Mesenchymal stem cell (in vitro differentiated cells and primary cell): Measurements from ENCODE around the gene NCCRP1. TPM values are rescaled to one million over a fixed set of nuclear protein-coding genes. Genes with fewer than 3 reads are reported as not detected.

Experiments used
- DNase-seq: peaks from one replicate; pipeline ENCODE4 v3.0.0-alpha.2; 2013
- H2AFZ ChIP-seq: one replicate; pipeline ENCODE4 v1.6.1; 2013; ENCODE audit warnings: low read depth, mild to moderate bottlenecking, control low read depth, inconsistent platforms, low read length, moderate library complexity
- H2AK5ac ChIP-seq: 2 replicates; pipeline ENCODE4 v1.6.1; 2013; ENCODE audit warnings: low read length, moderate library complexity, mild to moderate bottlenecking, inconsistent platforms; ENCODE audit not compliant: severe bottlenecking
- H2BK120ac ChIP-seq: one replicate; pipeline ENCODE4 v1.6.1; 2013; ENCODE audit warnings: low read depth, mild to moderate bottlenecking, inconsistent platforms, low read length, moderate library complexity
- H2BK12ac ChIP-seq, 2 experiments: one replicate each; pipeline ENCODE4 v1.6.1; 2013; ENCODE audit warnings: inconsistent platforms in 2 of 2, low read length in 2 of 2, mild to moderate bottlenecking in 2 of 2, moderate library complexity in 2 of 2, control low read depth in 1 of 2
- H2BK15ac ChIP-seq: one replicate; pipeline ENCODE4 v1.6.1; 2013; ENCODE audit warnings: mild to moderate bottlenecking, low read depth, inconsistent platforms; ENCODE audit not compliant: poor library complexity, severe bottlenecking
- H2BK5ac ChIP-seq: 2 replicates; pipeline ENCODE4 v1.6.1; 2013; ENCODE audit warnings: low read depth, mild to moderate bottlenecking, low read length, control low read depth, inconsistent platforms; ENCODE audit not compliant: poor library complexity, severe bottlenecking
- H3K14ac ChIP-seq, 2 experiments: one replicate each; pipeline ENCODE4 v1.6.1; 2013; ENCODE audit warnings: inconsistent platforms in 2 of 2, low read length in 2 of 2, control low read depth in 1 of 2, mild to moderate bottlenecking in 1 of 2, moderate library complexity in 1 of 2
- H3K18ac ChIP-seq, 2 experiments: one replicate each; pipeline ENCODE4 v1.6.1; 2013; ENCODE audit warnings: inconsistent platforms in 2 of 2, low read length in 2 of 2, control low read depth in 1 of 2, low read depth in 1 of 2, mild to moderate bottlenecking in 1 of 2
- H3K23ac ChIP-seq, 2 experiments: one replicate each; pipeline ENCODE4 v1.6.1; 2013; ENCODE audit warnings: inconsistent platforms in 2 of 2, low read length in 2 of 2, mild to moderate bottlenecking in 2 of 2, moderate library complexity in 2 of 2, control low read depth in 1 of 2
- H3K27ac ChIP-seq: 2 replicates; pipeline ENCODE4 v1.5.1; 2013; ENCODE audit warnings: mild to moderate bottlenecking, moderate library complexity, low read length, control low read depth, inconsistent platforms; ENCODE audit not compliant: poor library complexity, severe bottlenecking
- H3K27me3 ChIP-seq, 2 experiments: 2 replicates each; pipeline versions ENCODE4 v1.6.1 to v1.7.0; 2013; ENCODE audit warnings: low read length in 2 of 2, mild to moderate bottlenecking in 2 of 2, moderate library complexity in 2 of 2, control low read depth in 1 of 2, inconsistent platforms in 1 of 2; ENCODE audit not compliant: control insufficient read depth in 1 of 2, insufficient read depth in 1 of 2
- H3K36me3 ChIP-seq, 2 experiments: 2 replicates each; pipeline versions ENCODE4 v1.6.1 to v1.7.0; 2013; ENCODE audit warnings: low read length in 2 of 2, control low read depth in 1 of 2, inconsistent platforms in 1 of 2, low read depth in 1 of 2, mild to moderate bottlenecking in 1 of 2; ENCODE audit not compliant: insufficient read depth in 2 of 2, control insufficient read depth in 1 of 2
- H3K4ac ChIP-seq, 2 experiments: one replicate each; pipeline ENCODE4 v1.6.1; 2013; ENCODE audit warnings: inconsistent platforms in 2 of 2, low read length in 2 of 2, mild to moderate bottlenecking in 2 of 2, moderate library complexity in 2 of 2, control low read depth in 1 of 2, low read depth in 1 of 2
- H3K4me1 ChIP-seq: 2 replicates; pipeline ENCODE4 v1.6.1; 2013; ENCODE audit warnings: low read depth, low read length, control low read depth; ENCODE audit not compliant: control insufficient read depth, insufficient read depth
- H3K4me2 ChIP-seq: 2 replicates; pipeline ENCODE4 v1.6.1; 2013; ENCODE audit warnings: low read length, mild to moderate bottlenecking, inconsistent platforms; ENCODE audit not compliant: poor library complexity, severe bottlenecking
- H3K4me3 ChIP-seq, 2 experiments: 2 replicates each; pipeline versions ENCODE4 v1.5.1 to v1.7.0; 2013; ENCODE audit warnings: low read length in 2 of 2, mild to moderate bottlenecking in 2 of 2, control low read depth in 1 of 2, low read depth in 1 of 2; ENCODE audit not compliant: insufficient read depth in 1 of 2
- H3K79me1 ChIP-seq: replicated peaks from 2 replicates; pipeline ENCODE4 v1.6.1; 2013; ENCODE audit warnings: mild to moderate bottlenecking, control low read depth, low read length, inconsistent platforms; ENCODE audit not compliant: poor library complexity, severe bottlenecking
- H3K9ac ChIP-seq: 2 replicates; pipeline ENCODE4 v1.7.0; 2013; ENCODE audit warnings: mild to moderate bottlenecking, low read length, moderate library complexity
- H3K9me3 ChIP-seq: 2 replicates; pipeline ENCODE4 v1.7.0; 2013; ENCODE audit warnings: mild to moderate bottlenecking, low read length; ENCODE audit not compliant: control insufficient read depth
- H4K8ac ChIP-seq: one replicate; pipeline ENCODE4 v1.6.1; 2013; ENCODE audit warnings: inconsistent platforms, mild to moderate bottlenecking, low read length, moderate library complexity
- H4K91ac ChIP-seq: one replicate; pipeline ENCODE4 v1.6.1; 2013; ENCODE audit warnings: mild to moderate bottlenecking, low read length, inconsistent platforms
- WGBS: methylation state at CpG from one replicate; pipeline ENCODE4 v1.1.7; 2013; ENCODE audit warnings: mixed read lengths; 5-methylcytosine and 5-hydroxymethylcytosine counted together
- polyA plus RNA-seq, 2 experiments: library from polyadenylated mRNA; stranded (reverse); fragments of 200-250 nt; gene quantifications; one replicate each; pipeline ENCODE4 v1.2.3, GENCODE V29; 2013

Gene NCCRP1, protein sequence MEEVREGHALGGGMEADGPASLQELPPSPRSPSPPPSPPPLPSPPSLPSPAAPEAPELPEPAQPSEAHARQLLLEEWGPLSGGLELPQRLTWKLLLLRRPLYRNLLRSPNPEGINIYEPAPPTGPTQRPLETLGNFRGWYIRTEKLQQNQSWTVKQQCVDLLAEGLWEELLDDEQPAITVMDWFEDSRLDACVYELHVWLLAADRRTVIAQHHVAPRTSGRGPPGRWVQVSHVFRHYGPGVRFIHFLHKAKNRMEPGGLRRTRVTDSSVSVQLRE
- polyA plus RNA-seq (2013, experiment 1 of 2), result not detected
- polyA plus RNA-seq (2013, experiment 2 of 2), result not detected

DNA sequence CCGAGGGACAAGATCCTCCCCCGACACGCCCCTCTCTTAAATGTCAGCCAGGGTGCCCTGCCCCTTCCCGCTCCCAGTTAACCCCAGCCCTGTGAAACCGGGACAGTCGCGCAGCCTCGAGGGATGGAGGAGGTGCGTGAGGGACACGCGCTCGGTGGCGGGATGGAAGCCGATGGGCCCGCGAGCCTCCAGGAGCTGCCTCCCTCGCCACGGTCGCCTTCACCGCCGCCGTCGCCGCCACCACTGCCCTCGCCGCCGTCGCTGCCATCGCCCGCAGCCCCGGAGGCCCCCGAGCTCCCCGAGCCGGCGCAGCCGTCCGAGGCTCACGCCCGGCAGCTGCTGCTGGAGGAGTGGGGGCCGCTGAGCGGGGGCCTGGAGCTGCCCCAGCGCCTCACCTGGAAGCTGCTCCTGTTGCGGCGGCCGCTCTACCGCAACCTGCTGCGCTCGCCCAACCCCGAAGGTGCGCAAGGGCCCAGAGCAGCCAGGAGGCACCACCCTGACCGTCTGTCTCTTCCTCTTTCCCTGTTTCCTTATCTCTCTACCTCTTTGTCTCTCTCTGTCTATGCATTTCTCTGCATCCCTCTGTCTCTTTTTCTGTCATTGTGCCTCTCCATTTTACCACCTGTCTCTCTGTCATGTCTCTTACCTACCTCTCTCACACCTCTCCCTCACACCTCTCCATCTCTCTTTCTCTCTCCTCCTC is at the start of gene NCCRP1:
Gene NCCRP1, plus strand, starts transcription at position 105 of the 703 bp plus-strand sequence. Its CDS starts 19 bp downstream, at position 124.
- Histone ChIP-seq H3K4ac (no peak within 1 kb of the TSS), H3K4me2 (no peak within 1 kb of the TSS), H3K36me3 (no peaks in the 10 kb centered on the region), H3K27me3 (peaks cover 56 to 67% of the 10 kb centered on the region in 2 experiments), H3K27ac (no peak within 1 kb of the TSS), H2BK120ac (no peak within 1 kb of the TSS), H2BK12ac (no peak within 1 kb of the TSS), H2BK15ac (no peak within 1 kb of the TSS), H3K9ac (no peak within 1 kb of the TSS), H3K79me1 (no peaks in the 10 kb centered on the region), H2AFZ (no peak within 1 kb of the TSS), H3K23ac (peak within 1 kb of the TSS in 1 of 2 experiments; percentile 74), H4K91ac (no peak within 1 kb of the TSS), H3K14ac (no peak within 1 kb of the TSS), H3K4me1 (peaks cover 25% of the 10 kb centered on the region), H2AK5ac (no peak within 1 kb of the TSS), H3K18ac (no peak within 1 kb of the TSS), H3K4me3 (no peak within 1 kb of the TSS), H2BK5ac (no peak within 1 kb of the TSS), H3K9me3 (no peaks in the 10 kb centered on the region), H4K8ac (no peak within 1 kb of the TSS)
- 8% methylated on average over 37 of the region's 51 CpGs for WGBS
- no peak for DNase-seq

DNA sequence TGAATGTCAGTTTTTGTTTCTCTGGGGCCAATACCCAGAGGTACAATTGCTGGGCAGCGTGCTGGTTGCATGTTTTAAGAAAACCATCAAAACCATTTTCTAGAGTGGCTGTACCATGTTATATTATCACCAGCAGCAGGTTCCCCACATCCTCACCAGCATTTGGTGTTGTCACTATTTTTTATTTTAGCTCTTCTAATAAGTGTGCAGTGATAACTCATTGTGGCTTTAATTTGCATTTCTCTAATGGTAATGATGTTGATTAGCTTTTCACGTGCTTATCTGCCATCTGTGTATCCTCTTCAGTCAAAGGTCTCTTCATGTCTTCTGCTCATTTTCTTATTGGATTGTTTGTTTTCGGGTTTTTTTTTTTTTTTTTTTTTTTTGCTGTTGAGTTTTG is 49.3 kb upstream of the NCCRP1 start:
- Histone ChIP-seq H2BK15ac (no peak overlapping the region), H2AK5ac (no peak overlapping the region), H3K9me3 (peaks cover 6% of the 10 kb centered on the region), H3K4ac (no peak overlapping the region), H3K36me3 (peaks cover 7 to 15% of the 10 kb centered on the region in 2 experiments), H4K8ac (no peak overlapping the region), H3K14ac (no peak overlapping the region), H2BK12ac (no peak overlapping the region), H3K4me1 (peaks cover 26% of the 10 kb centered on the region), H3K23ac (no peak overlapping the region), H3K18ac (no peak overlapping the region), H3K9ac (no peak overlapping the region), H3K79me1 (peaks cover 40% of the 10 kb centered on the region), H3K4me3 (no peak overlapping the region), H2AFZ (no peak overlapping the region), H3K27ac (no peak overlapping the region), H3K27me3 (no peaks in the 10 kb centered on the region), H2BK5ac (no peak overlapping the region), H4K91ac (no peak overlapping the region), H3K4me2 (no peak overlapping the region), H2BK120ac (no peak overlapping the region)
- WGBS, result 89% methylated on average over 2 of the region's 3 CpGs
- DNase-seq, result no peak

DNA sequence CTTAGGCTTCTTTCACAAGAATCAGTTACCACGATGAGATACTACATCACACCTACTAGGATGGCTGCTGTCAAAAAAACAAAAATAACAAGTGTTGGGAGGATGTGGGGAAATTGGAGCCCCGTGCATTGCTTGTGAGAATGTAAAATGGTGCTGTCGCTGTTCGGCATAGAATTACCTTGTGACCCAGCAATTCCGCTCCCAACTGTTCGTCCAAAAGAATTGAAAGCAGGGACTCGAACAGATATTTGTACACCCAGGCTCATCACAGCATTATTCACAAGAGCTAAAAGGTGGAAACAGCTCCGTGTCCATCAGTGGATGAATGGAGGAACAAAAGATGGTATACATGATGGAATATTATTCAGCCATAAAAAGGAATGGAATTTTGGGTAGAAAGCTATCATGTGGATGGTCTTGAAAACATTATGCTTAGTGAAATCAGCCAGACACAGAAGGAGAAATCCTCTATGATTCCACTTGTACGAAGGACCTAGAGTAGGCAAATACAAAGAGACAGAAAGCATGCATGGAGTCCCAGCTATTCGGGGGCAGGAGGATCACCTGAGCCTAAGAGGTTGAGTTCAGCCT is 47.7 kb upstream of the NCCRP1 start:
- Histone ChIP-seq H3K27me3 (no peaks in the 10 kb centered on the region), H2BK12ac (no peak overlapping the region), H2BK5ac (no peak overlapping the region), H3K27ac (no peak overlapping the region), H3K14ac (no peak overlapping the region), H3K36me3 (peaks cover 7 to 14% of the 10 kb centered on the region in 2 experiments), H3K4ac (no peak overlapping the region), H4K8ac (no peak overlapping the region), H2BK120ac (no peak overlapping the region), H3K4me2 (no peak overlapping the region), H3K23ac (no peak overlapping the region), H3K18ac (no peak overlapping the region), H3K4me1 (peaks cover 26% of the 10 kb centered on the region), H2AK5ac (no peak overlapping the region), H2BK15ac (no peak overlapping the region), H3K9ac (no peak overlapping the region), H3K4me3 (no peak overlapping the region), H3K79me1 (peaks cover 43% of the 10 kb centered on the region), H2AFZ (no peak overlapping the region), H4K91ac (no peak overlapping the region), H3K9me3 (peaks cover 6% of the 10 kb centered on the region)
- no peak for DNase-seq
- 97% methylated on average over 9 of the region's 10 CpGs for WGBS

GRCh38 chr19:39150235-39150634 is 46.5 kb upstream of the NCCRP1 start:
- Histone ChIP-seq H4K8ac (no peak overlapping the region), H4K91ac (no peak overlapping the region), H3K4ac (no peak overlapping the region), H2AFZ (no peak overlapping the region), H2BK15ac (no peak overlapping the region), H2AK5ac (no peak overlapping the region), H3K4me3 (no peak overlapping the region), H3K18ac (no peak overlapping the region), H3K4me1 (peaks cover 20% of the 10 kb centered on the region), H2BK120ac (no peak overlapping the region), H3K9ac (no peak overlapping the region), H2BK12ac (no peak overlapping the region), H3K23ac (no peak overlapping the region), H3K27ac (no peak overlapping the region), H3K27me3 (no peaks in the 10 kb centered on the region), H3K9me3 (peaks cover 6% of the 10 kb centered on the region), H3K79me1 (peaks cover 55% of the 10 kb centered on the region), H3K4me2 (no peak overlapping the region), H3K14ac (peak overlapping the region in 1 of 2 experiments; percentile 18), H2BK5ac (no peak overlapping the region), H3K36me3 (peaks cover 7 to 21% of the 10 kb centered on the region in 2 experiments)
- WGBS, result 92% methylated on average over 8 of the region's 8 CpGs
- DNase-seq, result no peak
